B cell (primary cell): ENCODE results near the gene DDB1. TPM values are rescaled to one million over a fixed set of nuclear protein-coding genes. Genes with fewer than 3 reads are reported as not detected.
A peak's percentile ranks its signal among the peaks of the same experiment; 100 is the strongest.

ENCODE experiments used
- ATAC-seq: fragments of 200-7000 bp; cut with Tn5 transposase; one replicate; pipeline ENCODE4 v1.10.0; 2021; ENCODE audit warnings: low read depth, mild to moderate bottlenecking, moderate number of reproducible peaks, moderate library complexity
- CTCF ChIA-PET: fragments of 350-600 bp; sonication (Branson Sonifier 250); formaldehyde crosslinking; loops from one replicate; lab custom pipeline; 2021; ENCODE audit warnings: antibody characterized with exemption, inconsistent platforms; lab: Charles Lee
- POLR2A ChIA-PET: fragments of 350-600 bp; sonication (Branson Sonifier 250); formaldehyde crosslinking; loops from one replicate; lab custom pipeline; 2021; ENCODE audit warnings: antibody characterized with exemption; lab: Charles Lee
- DNase-seq: peaks from one replicate; pipeline ENCODE4 v3.0.0; 2013
- H2AFZ ChIP-seq: 2 replicates; pipeline ENCODE4 v1.6.1; 2012; ENCODE audit warnings: mild to moderate bottlenecking, low read depth, low read length; ENCODE audit not compliant: insufficient read depth, poor library complexity, severe bottlenecking
- H3K27ac ChIP-seq, 2 donors: 1 replicate in 1 of 2; 2 replicates in 1 of 2; pipeline ENCODE4 v1.5.1; 2012 to 2013; ENCODE audit warnings: low read length in 2 of 2, mild to moderate bottlenecking in 2 of 2, moderate library complexity in 1 of 2
- H3K27me3 ChIP-seq, 4 experiments: fragments of 200-600 bp in 1 of 4; sonication (generic) in 1 of 4; replicated peaks in 1 of 4; 1 replicate in 2 of 4; 2 replicates in 2 of 4; pipeline versions ENCODE4 v1.6.1 to v1.7.0; 2013 to 2016; ENCODE audit warnings: low read length in 3 of 4, mild to moderate bottlenecking in 2 of 4, mixed read lengths in 1 of 4, moderate library complexity in 1 of 4; ENCODE audit not compliant: insufficient read depth in 4 of 4, control insufficient read depth in 3 of 4; ENCODE audit errors: control extremely low read depth in 1 of 4
- H3K36me3 ChIP-seq, 2 experiments: replicated peaks in 1 of 2; 1 replicate in 1 of 2; 2 replicates in 1 of 2; pipeline versions ENCODE4 v1.6.1 to v1.7.1; 2013; ENCODE audit warnings: low read length in 1 of 2; ENCODE audit not compliant: insufficient read depth in 2 of 2, control insufficient read depth in 1 of 2; ENCODE audit errors: control extremely low read depth in 1 of 2, extremely low read depth in 1 of 2
- H3K4me1 ChIP-seq, 2 donors: fragments of 200-600 bp in 1 of 2; sonication (generic) in 1 of 2; 1 replicate in 1 of 2; 2 replicates in 1 of 2; pipeline versions ENCODE4 v1.5.1 to v1.6.1; 2013 to 2017; ENCODE audit warnings: low read length in 2 of 2; ENCODE audit not compliant: control insufficient read depth in 2 of 2, insufficient read depth in 2 of 2
- H3K4me2 ChIP-seq: replicated peaks from 2 replicates; pipeline ENCODE3; 2012; ENCODE audit warnings: mild to moderate bottlenecking, low read depth, low read length; ENCODE audit not compliant: poor library complexity, severe bottlenecking
- H3K4me3 ChIP-seq, 5 experiments: fragments of 200-600 bp in 1 of 5; sonication (generic) in 1 of 5; 1 replicate in 3 of 5; 2 replicates in 2 of 5; pipeline versions ENCODE4 v1.5.1 to v1.7.0; 2011 to 2016; ENCODE audit warnings: low read length in 4 of 5, mild to moderate bottlenecking in 4 of 5, low read depth in 2 of 5, control low read depth in 1 of 5, moderate library complexity in 1 of 5; ENCODE audit not compliant: insufficient read depth in 1 of 5; ENCODE audit errors: control extremely low read depth in 1 of 5, extremely low read depth in 1 of 5
- H3K79me2 ChIP-seq: fragments of 200-600 bp; sonication (generic); one replicate; pipeline ENCODE4 v1.6.0; 2016; ENCODE audit warnings: low read length; ENCODE audit not compliant: control insufficient read depth, insufficient read depth
- H3K9ac ChIP-seq: fragments of 200-600 bp; sonication (generic); 2 replicates; pipeline ENCODE4 v1.6.1; 2017; ENCODE audit warnings: mild to moderate bottlenecking, low read length, moderate library complexity
- H3K9me3 ChIP-seq, 3 donors: one replicate each; pipeline versions ENCODE4 v1.6.1 to v1.7.1; 2013; ENCODE audit warnings: low read length in 2 of 3; ENCODE audit not compliant: control insufficient read depth in 2 of 3, insufficient read depth in 1 of 3; ENCODE audit errors: control extremely low read depth in 1 of 3
- H4K20me1 ChIP-seq: 2 replicates; pipeline ENCODE4 v1.6.0; 2012; ENCODE audit warnings: mild to moderate bottlenecking, low read length; ENCODE audit not compliant: insufficient read depth, control insufficient read depth, poor library complexity, severe bottlenecking
- H3K27ac Mint-ChIP-seq: one replicate; pipeline ENCODE4 v1.8.0; 2021; ENCODE audit warnings: mixed read lengths
- H3K27me3 Mint-ChIP-seq: one replicate; pipeline ENCODE4 v1.8.0; 2021; ENCODE audit warnings: mixed read lengths
- H3K4me1 Mint-ChIP-seq: one replicate; pipeline ENCODE4 v1.8.0; 2021; ENCODE audit warnings: mixed read lengths
- H3K4me3 Mint-ChIP-seq: one replicate; pipeline ENCODE4 v1.8.0; 2021; ENCODE audit warnings: mixed read lengths
- H3K9me3 Mint-ChIP-seq: one replicate; pipeline ENCODE4 v1.8.0; 2022; ENCODE audit warnings: mixed read lengths; ENCODE audit not compliant: insufficient read depth
- EZH2 ChIP-seq: IDR thresholded peaks from 2 replicates; pipeline ENCODE4 v1.6.1; 2012; ENCODE audit warnings: borderline replicate concordance, low read depth, mild to moderate bottlenecking, moderate library complexity, low read length; ENCODE audit not compliant: insufficient read depth, poor library complexity, severe bottlenecking
- WGBS: methylation state at CpG from one replicate; pipeline ENCODE4 v1.1.5; 2013; ENCODE audit warnings: missing lambda C conversion rate; ENCODE audit not compliant: insufficient coverage; 5-methylcytosine and 5-hydroxymethylcytosine counted together
- intact Hi-C: fragments of 100-400 bp; cut with micrococcal nuclease; formaldehyde crosslinking; loops from one replicate; pipeline ENCODE4 v1.10.0; 2022
- polyA plus RNA-seq: library from polyadenylated mRNA; depleted of rRNA; stranded (reverse); fragments of >200 nt; gene quantifications from 2 replicates; pipeline ENCODE4 v1.2.3, GENCODE V29; 2012
- total RNA-seq, 2 donors: library from RNA; stranded (reverse); fragments of 120-200 nt in 1 of 2; gene quantifications; 1 replicate in 1 of 2; 2 replicates in 1 of 2; pipeline versions ENCODE4 v1.2.3 to v1.2.4, GENCODE V29; 2013 to 2022
- TF ChIP-seq, protein P1 (sequence below): fragments of 200-600 bp; IDR thresholded peaks from one replicate; pipeline ENCODE4 v1.8.0; 2022; ENCODE audit warnings: antibody characterized with exemption, mild to moderate bottlenecking

The DDB1 gene
- total and polyA plus RNA-seq, 2 donors (not counting 1 experiment from before 2014, with no cell fraction given): 52.4 to 155 TPM

- Histone ChIP-seq H3K4me2 (peak overlapping the region; percentile 99), H2AFZ (peak overlapping the region; percentile 84), H3K36me3 (peaks cover 0 to under 1% of the 10 kb centered on the region in 2 experiments), H3K9ac (peak overlapping the region; percentile 68), H3K79me2 (no peaks in the 10 kb centered on the region), H3K9me3 (no peaks in the 10 kb centered on the region), H3K4me3 (peak overlapping the region; percentile 26 to 74 (median 54)), H3K27me3 (no peaks in the 10 kb centered on the region), H3K27ac (no peak overlapping the region), H3K4me1 (peaks cover 8 to 21% of the 10 kb centered on the region in 2 donors), H4K20me1 (no peaks in the 10 kb centered on the region)
- 1% methylated on average over 59 of the region's 60 CpGs for WGBS
- peak; percentile 49 for DNase-seq
- H3K27ac Mint-ChIP-seq: peak overlapping the region; percentile 37
- POLR2A ChIA-PET: interaction anchor here (0.7 kb wide), 1 partner anchor 98 kb away, joined by 5 read pairs; the partner anchor contains the start of gene TMEM216
- CTCF ChIA-PET: interaction anchor here (1.0 to 1.7 kb wide), 4 partner anchors 16 to 463 kb away, joined by 3 to 6 read pairs (median 6); no protein-coding TSS in a partner anchor
- H3K27me3 Mint-ChIP-seq: no peaks in the 10 kb centered on the region
- H3K4me1 Mint-ChIP-seq: peaks cover 14% of the 10 kb centered on the region
- ATAC-seq: peak; percentile 32
- no peaks in the 10 kb centered on the region for H3K9me3 Mint-ChIP-seq
- intact Hi-C loops: loop anchor here (1.0 kb wide), 2 partner anchors 40 to 463 kb away; no protein-coding TSS in a partner anchor
- no peak for TF ChIP-seq EZH2
- TF ChIP-seq, protein P1, sequence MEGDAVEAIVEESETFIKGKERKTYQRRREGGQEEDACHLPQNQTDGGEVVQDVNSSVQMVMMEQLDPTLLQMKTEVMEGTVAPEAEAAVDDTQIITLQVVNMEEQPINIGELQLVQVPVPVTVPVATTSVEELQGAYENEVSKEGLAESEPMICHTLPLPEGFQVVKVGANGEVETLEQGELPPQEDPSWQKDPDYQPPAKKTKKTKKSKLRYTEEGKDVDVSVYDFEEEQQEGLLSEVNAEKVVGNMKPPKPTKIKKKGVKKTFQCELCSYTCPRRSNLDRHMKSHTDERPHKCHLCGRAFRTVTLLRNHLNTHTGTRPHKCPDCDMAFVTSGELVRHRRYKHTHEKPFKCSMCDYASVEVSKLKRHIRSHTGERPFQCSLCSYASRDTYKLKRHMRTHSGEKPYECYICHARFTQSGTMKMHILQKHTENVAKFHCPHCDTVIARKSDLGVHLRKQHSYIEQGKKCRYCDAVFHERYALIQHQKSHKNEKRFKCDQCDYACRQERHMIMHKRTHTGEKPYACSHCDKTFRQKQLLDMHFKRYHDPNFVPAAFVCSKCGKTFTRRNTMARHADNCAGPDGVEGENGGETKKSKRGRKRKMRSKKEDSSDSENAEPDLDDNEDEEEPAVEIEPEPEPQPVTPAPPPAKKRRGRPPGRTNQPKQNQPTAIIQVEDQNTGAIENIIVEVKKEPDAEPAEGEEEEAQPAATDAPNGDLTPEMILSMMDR: no peak
- peak overlapping the region; percentile 88 for H3K4me3 Mint-ChIP-seq
These were observed 38.8 kb downstream of the DDB1 start for GRCh38 chr11:61293867-61294716.

- no CpG with 5 or more reads among the region's 2 CpGs for WGBS
- ATAC-seq: no peak
- Histone ChIP-seq H4K20me1 (no peaks in the 10 kb centered on the region), H3K9ac (no peak overlapping the region), H3K27ac (no peak overlapping the region), H3K4me1 (peaks cover 8 to 21% of the 10 kb centered on the region in 2 donors), H2AFZ (no peak overlapping the region), H3K27me3 (no peaks in the 10 kb centered on the region), H3K36me3 (no peaks in the 10 kb centered on the region), H3K4me2 (no peak overlapping the region), H3K4me3 (no peak overlapping the region), H3K9me3 (no peaks in the 10 kb centered on the region), H3K79me2 (no peaks in the 10 kb centered on the region)
- peaks cover 14% of the 10 kb centered on the region for H3K4me1 Mint-ChIP-seq
- ChIA-PET POLR2A (no interaction called here), CTCF (interaction anchor here (0.7 kb wide), 1 partner anchor 416 kb away, joined by 3 read pairs; no protein-coding TSS in a partner anchor)
- TF ChIP-seq EZH2: no peak
- TF ChIP-seq, protein P1: no peak
- no peak for DNase-seq
- H3K9me3 Mint-ChIP-seq: no peaks in the 10 kb centered on the region
- no peaks in the 10 kb centered on the region for H3K27me3 Mint-ChIP-seq
- H3K27ac Mint-ChIP-seq: no peak overlapping the region
- intact Hi-C loops: no loop called here
- H3K4me3 Mint-ChIP-seq: peak overlapping the region; percentile 20
These were observed 40.5 kb downstream of the DDB1 start for GRCh38 chr11:61292356-61292755.
